Left colon (tissue), 2 donors: ENCODE results near the gene ZNF367. TPM values are rescaled to one million over a fixed set of nuclear protein-coding genes. Genes with fewer than 3 reads are reported as not detected.

Source experiments
- ATAC-seq: fragments of 200-7000 bp; cut with Tn5 transposase; one replicate; pipeline ENCODE4 v1.9.1; 2020; ENCODE audit warnings: mild to moderate bottlenecking, moderate library complexity
- DNase-seq, 2 donors: peaks; one replicate each; pipeline ENCODE4 v3.0.0-alpha.2; 2020
- intact Hi-C, 2 donors: fragments of 100-400 bp; cut with DNase I in 1 of 2; cut with micrococcal nuclease in 1 of 2; formaldehyde crosslinking; loops; one replicate each; pipeline versions ENCODE4 v1.11.2 to v1.14.0; 2022; cut with DNase I, micrococcal nuclease
- long read RNA-seq: library from polyadenylated mRNA; unstranded; transcript quantifications from one replicate; pipeline ENCODE4 v2.0.0, GENCODE V29; 2021
- total RNA-seq, 2 donors: library from RNA; stranded (reverse); fragmentation: NEBNext Ultra II Directional; extraction: Animal tissue kit (Norgen Biotek cat#: 25700); gene quantifications; one replicate each; pipeline ENCODE4 v1.2.1, GENCODE V29; 2021
- donor health status: DM: no; HTN: no; CAD: no.
- donor health status: DM: yes; HTN: yes; CAD: no.

The ZNF367 gene
- 1 to 10 TPM; 1.6 to 3.4 TPM for total RNA-seq
- long read RNA-seq, transcript ZNF367-201 (5 exons, 3,646 nt): major isoform, 12 of 14 reads
- long read RNA-seq, partial matches to known transcripts: 1 of 14 reads
- long read RNA-seq, other reads (novel, unspliced or antisense): 1 of 14 reads

DNA sequence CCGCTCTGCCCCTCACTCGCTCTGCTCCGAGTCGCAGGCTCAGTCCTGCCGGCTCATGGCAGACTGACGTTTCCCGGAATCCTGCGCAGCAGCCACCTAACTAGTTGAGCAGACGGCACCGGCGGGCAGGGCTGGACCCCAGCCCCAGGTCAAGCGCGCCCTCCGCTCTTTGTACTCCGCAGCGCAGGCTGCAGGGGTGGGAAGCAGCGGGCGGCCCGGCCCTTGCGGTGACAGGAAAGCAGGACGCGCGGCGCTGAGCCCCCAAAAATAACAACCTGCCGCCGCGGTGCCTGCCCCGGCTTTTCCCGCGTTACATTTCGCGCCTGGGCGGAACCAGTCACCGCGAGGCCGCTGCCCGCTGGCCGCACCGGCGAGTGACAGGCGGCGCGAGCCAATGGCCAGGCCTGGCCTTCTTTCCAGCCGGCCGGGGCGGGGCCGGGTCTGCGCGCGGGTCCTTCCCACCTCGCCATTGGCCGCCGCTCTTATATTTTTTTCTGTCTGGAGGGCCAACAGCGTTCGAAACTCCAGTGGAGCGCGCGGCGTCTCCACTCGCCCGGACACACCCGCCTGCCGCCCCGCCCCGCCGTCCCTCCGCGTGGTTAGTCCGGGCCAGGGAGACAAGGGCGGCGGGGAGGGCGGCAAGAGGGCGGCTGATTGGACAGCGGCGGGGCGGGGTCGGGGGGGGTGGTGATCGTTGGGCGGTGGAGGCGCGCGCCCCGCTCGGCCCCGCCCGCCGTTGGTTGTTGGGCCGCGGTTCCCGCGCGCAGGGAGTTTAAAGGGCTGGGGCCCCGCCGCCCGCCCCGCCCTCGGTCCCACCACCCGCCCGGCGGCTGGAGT is at the start of gene ZNF367:
TSS of gene ZNF367 (minus strand) at position 288 of the 837 bp plus-strand sequence. CDS start 338 bp downstream, outside the sequence.
- DNase-seq (peak; percentile 98), ATAC-seq (peak; percentile 78)
- intact Hi-C loops: no loop called here

DNA sequence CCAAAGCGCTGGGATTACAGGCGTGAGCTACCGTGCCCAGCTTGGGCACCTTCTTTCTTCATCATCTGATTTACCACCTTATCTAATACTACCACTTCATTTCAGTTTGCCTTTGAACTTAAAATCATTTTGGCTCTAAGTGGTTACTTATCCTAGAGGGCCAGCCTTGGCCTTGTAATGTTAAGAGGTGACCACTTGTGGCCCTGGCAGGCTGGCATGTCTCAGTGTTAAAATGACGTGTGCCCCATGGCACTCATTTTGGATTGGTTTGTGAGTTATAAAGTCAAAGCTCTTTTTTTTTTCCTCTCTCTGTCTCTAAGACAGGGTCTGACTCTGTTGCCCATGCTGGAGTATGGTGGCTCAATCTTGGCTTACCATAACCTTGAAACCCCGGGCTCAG is 49.6 kb upstream of the ZNF367 start:
- no peak for ATAC-seq
- no peak for DNase-seq
- intact Hi-C loops: no loop called here

DNA sequence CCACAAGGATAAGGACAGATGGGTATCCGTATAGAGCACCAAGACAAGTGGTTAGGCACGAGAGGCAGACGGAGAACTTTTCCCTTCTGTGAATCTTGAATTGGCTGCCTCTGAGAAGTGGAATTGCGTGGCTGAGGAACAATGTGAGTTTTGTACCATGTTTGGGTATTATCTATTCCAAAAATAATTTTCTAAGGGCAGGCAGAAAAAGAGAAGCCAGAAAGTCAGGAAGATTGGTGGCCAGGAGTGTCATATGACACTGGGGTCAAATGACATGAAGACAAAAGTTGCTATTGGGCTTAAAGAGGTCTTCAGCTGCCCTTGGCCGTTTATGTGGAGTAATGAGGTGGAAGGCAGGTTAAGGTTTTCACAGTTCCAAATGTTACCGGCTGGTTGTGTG is 46.3 kb upstream of the ZNF367 start:
- DNase-seq (no peak), ATAC-seq (no peak)
- intact Hi-C loops: no loop called here

DNA sequence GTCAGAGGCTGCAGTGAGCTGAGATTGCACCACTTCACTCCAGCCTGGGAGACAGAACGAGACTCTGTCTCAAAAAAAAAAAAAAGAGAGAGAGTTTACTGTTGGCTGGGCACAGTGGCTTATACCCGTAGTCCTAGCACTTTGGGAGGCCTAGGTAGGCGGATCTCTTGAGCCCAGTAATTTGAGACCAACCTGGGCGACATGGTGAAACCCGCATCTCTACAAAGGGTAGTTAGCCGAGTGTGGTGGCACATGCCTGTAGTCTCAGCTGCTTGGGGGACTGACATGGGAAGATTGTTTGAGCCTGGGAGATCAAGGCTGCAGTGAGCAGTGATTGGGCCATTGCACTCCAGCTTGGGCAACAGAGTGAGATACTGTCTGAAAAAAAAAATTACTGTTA is 44.4 kb upstream of the ZNF367 start:
- intact Hi-C loops: no loop called here
- no peak for ATAC-seq
- no peak for DNase-seq

DNA sequence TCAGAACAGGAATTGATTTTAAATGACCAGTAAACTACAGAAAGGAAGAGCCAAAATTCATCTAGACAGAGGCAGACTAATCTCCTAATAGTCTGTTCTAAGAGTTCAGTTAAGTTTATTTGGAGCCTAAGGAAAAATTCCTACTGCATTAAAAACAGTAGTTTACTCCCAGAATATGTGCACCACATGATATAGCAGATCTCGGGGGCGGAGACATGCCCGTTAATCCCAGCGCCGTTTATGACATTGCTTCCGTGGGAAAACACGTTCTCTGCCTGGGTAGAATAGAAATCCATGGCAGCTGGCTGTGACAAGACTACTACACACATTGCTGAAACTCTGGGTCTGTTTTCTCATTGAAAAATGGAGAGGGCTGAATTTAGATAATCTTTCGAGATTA is 43.2 kb upstream of the ZNF367 start:
- ATAC-seq (no peak), DNase-seq (no peak)
- intact Hi-C loops: no loop called here

DNA sequence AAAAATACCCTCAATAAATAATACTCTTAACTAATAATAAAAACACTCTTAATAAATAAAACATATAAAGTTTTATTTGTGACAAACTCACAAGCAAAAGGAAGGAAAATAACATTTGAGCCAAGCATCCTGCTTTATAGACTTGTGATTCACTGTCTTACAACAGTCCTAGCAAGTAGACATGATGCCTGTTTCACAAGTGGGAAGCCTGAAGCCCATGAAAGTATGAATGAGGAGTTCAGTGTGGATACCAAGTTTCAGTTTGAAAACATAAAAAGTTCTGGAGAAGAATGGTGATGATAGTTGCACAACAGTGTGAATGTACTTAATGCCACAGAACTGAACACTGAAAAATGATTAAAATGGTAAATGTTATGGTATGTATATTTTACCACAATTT is 42.7 kb upstream of the ZNF367 start:
- no peak for DNase-seq
- no peak for ATAC-seq
- intact Hi-C loops: no loop called here

DNA sequence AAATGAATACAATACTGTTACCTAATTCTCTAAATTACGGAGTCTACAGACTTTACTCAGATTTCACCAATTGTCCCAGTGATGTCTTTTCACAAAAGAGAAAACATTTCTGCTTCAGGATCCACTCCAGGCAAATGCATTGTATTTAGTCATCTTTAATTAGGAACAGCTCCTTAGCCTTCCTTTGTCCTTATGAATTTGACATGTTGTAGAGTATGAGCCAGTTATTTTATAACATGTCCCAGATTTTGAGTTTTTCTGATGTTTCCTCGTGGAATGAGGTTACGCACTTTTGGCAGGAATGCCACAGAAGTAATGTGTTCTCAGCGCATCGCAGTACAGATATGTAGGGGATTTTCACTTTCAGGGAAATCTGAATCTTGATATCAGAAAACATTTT is 42.3 kb upstream of the ZNF367 start:
- intact Hi-C loops: no loop called here
- DNase-seq: no peak
- no peak for ATAC-seq

DNA sequence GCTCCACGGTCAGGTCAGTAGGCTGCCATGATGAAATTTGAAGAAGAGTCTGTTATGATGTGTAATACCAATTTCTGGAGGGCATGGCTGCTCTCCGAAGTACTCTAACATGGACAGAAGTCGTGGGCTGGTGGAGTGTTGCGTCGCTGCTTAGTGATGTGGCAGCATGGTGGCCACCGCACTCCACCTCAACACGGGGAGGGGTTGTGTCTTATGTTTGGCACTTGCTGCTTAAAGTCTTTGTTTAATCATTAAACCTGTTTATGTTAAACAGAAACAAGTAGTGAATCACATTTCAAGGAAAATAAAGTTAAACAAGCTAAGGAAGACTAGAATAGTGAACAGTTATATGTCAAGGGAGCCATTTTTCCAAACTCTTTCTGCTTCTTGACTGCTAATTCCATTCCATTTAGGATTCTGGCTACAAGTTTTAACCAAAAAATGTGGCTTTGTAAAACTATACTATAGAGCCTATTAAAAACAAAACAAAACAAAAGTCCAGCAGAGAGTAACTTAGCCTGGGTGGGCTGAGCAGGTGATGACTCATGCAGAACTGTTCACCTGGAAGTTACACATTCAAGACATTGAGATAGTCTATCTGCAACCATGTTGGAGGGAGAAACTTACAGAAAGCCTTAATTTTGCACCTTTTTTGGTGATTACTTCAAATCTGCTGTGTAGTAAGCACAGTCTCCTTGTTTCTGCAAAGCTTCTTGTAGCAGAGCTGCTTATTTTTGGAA is 41.3 kb upstream of the ZNF367 start:
- no peak for ATAC-seq
- DNase-seq: no peak
- intact Hi-C loops: no loop called here

DNA sequence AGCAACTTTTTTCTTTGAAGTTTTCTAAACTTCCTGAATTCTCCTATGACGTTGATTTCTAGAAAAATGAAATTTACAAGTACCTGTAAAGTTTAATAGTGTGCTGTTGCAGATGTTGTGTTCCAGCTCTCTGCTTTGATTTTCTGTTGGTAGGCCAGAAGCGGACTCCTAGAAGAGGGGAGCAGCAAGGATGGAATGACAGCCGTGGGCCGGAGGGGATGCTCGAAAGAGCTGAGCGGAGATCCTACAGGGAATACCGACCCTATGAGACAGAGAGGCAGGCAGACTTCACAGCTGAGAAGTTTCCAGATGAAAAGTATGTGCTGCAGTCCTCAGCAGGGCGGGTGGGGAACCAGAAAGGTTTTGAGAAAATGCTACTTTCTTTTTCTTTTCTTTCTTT is 40.1 kb upstream of the ZNF367 start:
- intact Hi-C loops: no loop called here
- no peak for ATAC-seq

DNA sequence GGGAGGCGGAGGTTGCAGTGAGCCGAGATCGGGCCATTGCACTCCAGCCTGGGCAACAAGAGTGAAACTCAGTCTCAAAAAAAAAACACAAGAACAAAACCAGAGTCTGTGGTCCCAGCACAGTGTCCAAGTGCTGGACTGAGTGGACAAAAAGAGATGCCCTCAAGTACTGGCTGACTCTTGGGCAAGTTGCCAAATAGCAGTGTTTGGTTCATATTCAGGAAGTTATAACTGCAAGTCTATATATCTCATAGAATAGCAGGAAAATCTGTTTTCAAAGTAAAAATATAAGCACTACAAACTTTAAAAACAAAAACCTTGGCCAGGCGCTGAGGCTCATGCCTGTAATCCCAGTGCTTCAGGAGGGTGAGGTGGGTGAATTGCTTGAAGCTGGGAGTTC is 39.1 kb upstream of the ZNF367 start:
- no peak for ATAC-seq
- no peak for DNase-seq
- intact Hi-C loops: no loop called here

More for the DNA sequence above, 40.1 kb upstream of the ZNF367 start:
- no peak for DNase-seq

DNA sequence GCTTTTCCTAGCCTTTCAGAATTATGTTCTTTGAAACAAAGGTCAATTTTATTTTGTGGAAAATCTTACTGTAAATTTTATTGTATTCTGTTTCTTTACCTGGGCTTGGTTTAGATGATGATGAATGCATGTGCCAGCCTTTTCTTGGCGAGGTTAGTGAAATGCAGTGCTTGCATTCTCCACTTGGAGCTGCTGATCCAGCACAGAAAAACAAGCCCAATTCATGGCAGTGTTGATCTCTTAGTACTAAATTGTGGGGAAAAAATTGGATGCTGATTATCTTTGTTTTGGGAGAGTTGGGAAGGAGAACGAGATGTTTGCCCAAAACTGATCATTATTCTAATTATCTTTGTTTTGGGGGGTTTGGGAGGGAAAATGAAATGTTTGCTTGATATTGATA is 35.5 kb upstream of the ZNF367 start:
- DNase-seq: no peak
- no peak for ATAC-seq
- intact Hi-C loops: no loop called here

DNA sequence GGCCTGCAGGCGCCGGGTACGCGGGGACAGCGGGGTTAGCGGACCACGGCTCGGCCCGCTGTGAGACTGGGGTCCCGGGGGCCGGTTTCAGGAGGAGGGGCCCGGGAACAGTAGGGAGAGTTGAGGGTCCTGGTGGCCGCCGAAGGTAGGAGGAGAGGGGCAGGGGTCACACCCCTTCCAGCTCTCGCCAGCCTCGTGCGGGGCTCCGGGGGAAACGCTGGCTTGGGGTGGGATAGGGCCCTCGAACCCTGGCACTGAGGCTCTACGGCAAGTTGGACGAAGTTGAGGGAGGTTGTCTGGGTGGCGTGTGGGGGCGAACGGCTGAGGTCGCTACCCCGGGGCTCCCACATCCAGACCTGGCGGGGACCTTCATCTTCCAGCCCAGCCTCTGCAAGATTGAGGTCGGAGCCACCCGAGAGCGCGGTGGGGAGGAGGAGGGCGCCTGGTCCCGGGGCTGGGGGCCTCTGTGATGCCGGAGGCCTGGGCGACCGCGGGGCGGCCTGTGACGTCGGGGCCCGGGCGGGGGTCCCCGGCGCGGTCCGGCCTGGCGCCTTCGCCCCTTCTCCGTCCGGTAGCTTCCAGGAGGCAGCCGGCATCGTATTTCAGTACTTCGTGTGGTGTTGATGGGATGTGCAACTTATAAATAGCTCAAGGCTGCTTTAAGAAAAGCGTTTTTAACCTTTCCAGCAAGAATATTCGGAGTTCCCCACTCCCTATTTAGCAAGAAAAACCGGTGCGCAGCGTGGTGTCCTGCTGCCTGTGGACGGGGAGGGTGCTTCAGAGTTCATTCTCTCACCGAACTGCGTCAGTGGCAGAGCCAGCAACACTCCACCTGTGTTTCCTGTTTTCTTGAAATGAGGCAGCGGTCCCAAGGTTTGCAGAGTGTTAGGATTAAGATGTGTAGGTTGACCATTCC is 32.7 kb upstream of the ZNF367 start:
- DNase-seq (peak in 1 of 2 donors; percentile 45), ATAC-seq (no peak)
- intact Hi-C loops: no loop called here

DNA sequence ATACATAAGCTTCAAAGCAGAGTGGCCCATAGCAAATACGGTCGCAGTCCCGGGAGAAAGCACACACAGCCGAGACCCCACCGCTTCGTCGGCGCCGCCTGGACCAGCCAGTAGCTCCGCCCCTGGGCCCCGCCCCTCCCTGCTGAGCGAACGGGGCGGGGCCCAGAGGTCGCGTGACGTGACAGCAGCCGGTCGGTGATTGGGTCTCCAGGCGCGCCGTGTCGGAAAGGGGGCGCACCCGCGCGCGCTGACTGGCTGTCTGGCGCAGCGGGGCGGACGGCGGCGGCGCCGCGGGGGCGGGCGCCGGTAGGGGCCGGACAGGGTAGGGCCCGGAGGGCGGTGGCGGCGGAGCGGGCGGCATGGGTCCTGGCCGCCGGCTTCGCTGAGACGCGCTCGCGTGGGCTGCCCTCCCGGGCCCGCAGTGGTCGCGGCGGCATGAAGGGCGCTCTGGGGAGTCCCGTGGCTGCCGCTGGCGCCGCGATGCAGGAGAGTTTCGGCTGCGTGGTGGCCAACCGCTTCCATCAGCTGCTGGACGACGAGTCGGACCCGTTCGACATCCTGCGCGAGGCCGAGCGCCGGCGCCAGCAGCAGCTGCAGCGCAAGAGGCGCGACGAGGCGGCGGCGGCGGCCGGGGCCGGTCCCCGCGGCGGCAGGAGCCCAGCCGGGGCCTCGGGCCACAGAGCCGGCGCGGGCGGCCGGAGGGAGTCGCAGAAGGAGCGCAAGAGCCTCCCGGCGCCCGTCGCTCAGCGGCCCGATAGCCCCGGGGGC is 31.9 kb upstream of the ZNF367 start, which contains the start of gene HABP4:
TSS of gene HABP4 (plus strand) at position 325 of the 768 bp plus-strand sequence. CDS start at position 436, 111 bp downstream.
- intact Hi-C loops: loop anchor here in 1 of 2 donors (10.0 kb wide), 1 partner anchor 215 kb away; no protein-coding TSS in a partner anchor
- ATAC-seq (peak; percentile 98), DNase-seq (peak; percentile 95 to 99)

DNA sequence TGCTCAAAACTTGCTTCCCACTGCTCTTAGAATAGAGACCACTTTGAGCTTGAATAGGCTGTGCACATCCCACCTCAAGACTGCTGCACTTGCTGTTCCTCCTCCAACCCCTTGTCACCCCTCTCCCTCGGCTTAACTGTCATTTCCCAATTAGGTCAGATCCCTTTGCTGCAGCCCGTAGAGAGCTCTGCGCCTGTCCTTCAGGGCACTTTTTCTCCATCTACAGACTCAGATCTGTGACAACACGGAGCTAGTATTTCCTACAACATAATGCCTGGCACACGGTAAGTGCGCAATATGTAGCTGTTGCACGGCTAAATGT is 31.3 kb upstream of the ZNF367 start:
- no peak for DNase-seq
- intact Hi-C loops: loop anchor here in 1 of 2 donors (10.0 kb wide), 1 partner anchor 215 kb away; no protein-coding TSS in a partner anchor
- ATAC-seq: peak; percentile 26

DNA sequence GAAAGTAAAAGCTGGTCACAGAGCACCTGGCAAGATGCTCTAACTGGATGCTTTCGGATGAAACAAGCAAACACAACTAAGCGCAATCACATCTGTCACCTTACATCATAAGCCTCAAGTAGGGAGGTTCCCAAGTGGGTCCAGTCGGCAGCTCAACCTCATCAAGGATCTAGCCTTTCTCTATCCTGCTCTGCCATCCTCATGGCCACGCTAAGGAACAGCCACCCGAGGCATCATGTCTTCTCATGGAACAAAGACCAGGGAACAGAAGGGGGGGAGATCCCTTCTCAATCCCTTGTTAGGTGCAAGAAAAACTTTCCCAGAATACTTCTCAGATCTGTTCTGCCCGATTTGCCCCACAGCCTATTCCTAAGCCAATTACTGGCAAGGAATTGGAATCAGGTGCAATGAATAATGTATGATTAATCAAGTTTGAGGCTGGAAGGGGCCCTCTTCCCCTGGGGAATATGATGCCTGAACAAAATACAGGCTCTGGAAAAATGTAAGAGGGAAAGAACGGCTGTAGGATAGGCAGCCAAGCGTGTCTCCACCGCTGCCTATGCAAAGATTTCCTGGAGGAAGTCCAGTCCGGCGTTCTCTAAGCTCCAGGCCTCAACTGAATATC is 30.5 kb upstream of the ZNF367 start:
- no peak for DNase-seq
- ATAC-seq: no peak
- intact Hi-C loops: loop anchor here in 1 of 2 donors (10.0 kb wide), 1 partner anchor 216 kb away; no protein-coding TSS in a partner anchor

DNA sequence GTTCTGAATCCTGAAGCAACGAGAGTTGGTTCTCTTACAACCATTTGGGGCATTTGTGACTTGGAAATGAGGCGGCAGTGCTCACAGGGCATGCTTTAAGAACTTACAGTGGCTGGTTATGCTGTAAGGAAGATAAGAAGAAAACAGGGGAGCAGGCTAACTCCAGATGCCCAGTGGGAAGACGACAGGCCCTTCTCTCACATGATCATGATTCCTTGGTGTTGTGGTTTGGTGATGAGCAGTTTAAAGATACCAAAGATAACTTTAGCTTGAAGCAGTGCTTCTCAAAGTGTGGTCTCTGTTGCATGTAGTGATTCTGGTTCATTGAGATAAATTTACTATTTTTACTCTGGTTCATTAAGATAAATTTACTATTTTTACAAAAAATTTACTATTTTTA is 29.2 kb upstream of the ZNF367 start:
- ATAC-seq: no peak
- no peak for DNase-seq
- intact Hi-C loops: loop anchor here in 1 of 2 donors (10.0 kb wide), 1 partner anchor 217 kb away; no protein-coding TSS in a partner anchor

DNA sequence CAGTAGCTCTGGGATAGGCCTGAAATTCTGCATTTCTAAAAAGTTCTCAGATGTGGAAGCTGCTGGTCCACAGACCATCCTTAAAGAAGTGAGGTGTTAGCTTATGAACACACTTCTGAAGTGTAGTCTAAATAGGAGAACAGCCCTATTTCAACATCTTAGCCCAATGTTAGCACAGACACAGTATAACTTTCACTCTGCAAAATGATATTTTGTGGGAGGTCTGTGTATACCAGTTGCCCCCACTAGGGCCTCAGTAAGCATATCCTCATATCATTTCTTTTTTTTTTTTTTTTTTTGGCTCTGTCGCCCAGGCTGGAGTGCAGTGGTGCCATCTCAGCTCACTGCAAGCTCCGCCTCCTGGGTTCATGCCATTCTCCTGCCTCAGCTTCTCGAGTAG is 24.3 kb upstream of the ZNF367 start:
- intact Hi-C loops: loop anchor here in 1 of 2 donors (10.0 kb wide), 1 partner anchor 222 kb away; no protein-coding TSS in a partner anchor
- no peak for ATAC-seq
- no peak for DNase-seq
